ENCODE results near the gene GLIS2. TPM values are rescaled to one million over a fixed set of nuclear protein-coding genes. Genes with fewer than 3 reads are reported as not detected.
A peak's percentile ranks its signal among the peaks of the same experiment; 100 is the strongest.

The GLIS2 gene
- polyA plus RNA-seq, 4 donors, result 36.0 to 75.3 (median 45.3) TPM

GRCh38 chr16:4295581-4295980 lies 20.3 kb upstream of the GLIS2 start:
- DNase-seq (ENCODE audit: low read depth in 4 of 4, low spot score in 3 of 4), result no peak

- DNase-seq (ENCODE audit: low read depth in 4 of 4, low spot score in 3 of 4), result no peak
Measured at GRCh38 chr16:4297480-4297879, 18.4 kb upstream of the GLIS2 start.

GRCh38 chr16:4298761-4299522 lies 16.9 kb upstream of the GLIS2 start:
- no peak for DNase-seq (ENCODE audit: low read depth in 4 of 4, low spot score in 3 of 4)

GRCh38 chr16:4301177-4301576 lies 14.7 kb upstream of the GLIS2 start:
- DNase-seq (ENCODE audit: low read depth in 4 of 4, low spot score in 3 of 4), result no peak

GRCh38 chr16:4301968-4302367 lies 13.9 kb upstream of the GLIS2 start:
- no peak for DNase-seq (ENCODE audit: low read depth in 4 of 4, low spot score in 3 of 4)

- DNase-seq (ENCODE audit: low read depth in 4 of 4, low spot score in 3 of 4), result no peak
Measured at GRCh38 chr16:4303973-4304372, 11.9 kb upstream of the GLIS2 start.

GRCh38 chr16:4306470-4307214 lies 9.2 kb upstream of the GLIS2 start:
- no peak for DNase-seq (ENCODE audit: low read depth in 4 of 4, low spot score in 3 of 4)

GRCh38 chr16:4307215-4308037 lies 8.4 kb upstream of the GLIS2 start:
- DNase-seq (ENCODE audit: low read depth in 4 of 4, low spot score in 3 of 4), result peak; percentile 81 to 89 (median 82)

GRCh38 chr16:4309102-4309832 lies 6.6 kb upstream of the GLIS2 start:
- no peak for DNase-seq (ENCODE audit: low read depth in 4 of 4, low spot score in 3 of 4)

GRCh38 chr16:4309833-4310266 lies 6.0 kb upstream of the GLIS2 start:
- DNase-seq (ENCODE audit: low read depth in 4 of 4, low spot score in 3 of 4), result no peak

- no peak for DNase-seq (ENCODE audit: low read depth in 4 of 4, low spot score in 3 of 4)
Measured at GRCh38 chr16:4313563-4314531, 2.0 kb upstream of the GLIS2 start.

GRCh38 chr16:4314532-4315185 lies 1.2 kb upstream of the GLIS2 start:
- DNase-seq (ENCODE audit: low read depth in 4 of 4, low spot score in 3 of 4), result no peak

GRCh38 chr16:4316108-4316863 lies 419 bp downstream of the GLIS2 start:
- DNase-seq (ENCODE audit: low read depth in 4 of 4, low spot score in 3 of 4), result no peak

GRCh38 chr16:4316864-4317531 lies 1.1 kb downstream of the GLIS2 start:
- DNase-seq (ENCODE audit: low read depth in 4 of 4, low spot score in 3 of 4), result no peak

- no peak for DNase-seq (ENCODE audit: low read depth in 4 of 4, low spot score in 3 of 4)
Measured at GRCh38 chr16:4317532-4318450, 1.9 kb downstream of the GLIS2 start.

- no peak for DNase-seq (ENCODE audit: low read depth in 4 of 4, low spot score in 3 of 4)
Measured at GRCh38 chr16:4318451-4318910, 2.6 kb downstream of the GLIS2 start.

Data from left renal pelvis (tissue), 4 donors.